ENCODE measurements around the gene MKRN2OS.

MKRN2OS gene

DNA sequence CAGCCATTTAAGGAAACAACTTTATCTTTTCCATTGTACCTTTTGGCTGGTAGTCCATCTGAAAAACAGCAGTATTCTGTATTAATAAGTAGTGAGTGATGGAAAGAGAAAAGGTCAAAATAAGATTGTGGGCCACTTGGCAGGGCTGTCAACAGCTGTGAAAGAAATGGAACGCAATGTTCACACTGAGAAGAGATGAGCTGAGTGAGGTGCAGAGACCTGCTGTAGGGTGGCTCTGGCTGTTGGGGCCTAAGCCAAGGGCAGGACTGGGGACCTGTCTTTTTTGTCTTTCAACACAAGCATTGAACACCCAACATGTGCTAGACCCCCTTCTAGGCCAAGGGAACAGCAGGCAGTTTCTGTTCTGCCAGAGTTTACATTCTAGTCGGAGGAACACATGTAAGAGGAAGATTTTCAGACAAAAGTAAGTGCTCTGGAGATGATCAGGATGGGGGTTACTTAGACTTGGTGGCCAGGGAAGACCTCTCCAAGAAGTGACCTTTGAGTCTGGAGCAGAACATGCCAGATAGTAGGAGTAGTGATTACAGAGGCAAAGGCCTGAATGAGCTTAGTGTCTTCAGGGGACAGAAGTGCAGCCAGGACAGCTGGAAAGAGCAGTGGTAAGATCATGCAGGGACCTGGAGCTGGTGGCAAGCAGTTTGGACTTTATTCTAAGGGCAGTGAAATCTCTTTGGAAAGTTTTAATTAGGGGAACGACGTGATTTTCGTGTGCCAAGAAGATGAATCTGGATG is 31.4 kb downstream of the MKRN2OS start:
- no peak for DNase-seq (ENCODE audit: low read depth)

DNA sequence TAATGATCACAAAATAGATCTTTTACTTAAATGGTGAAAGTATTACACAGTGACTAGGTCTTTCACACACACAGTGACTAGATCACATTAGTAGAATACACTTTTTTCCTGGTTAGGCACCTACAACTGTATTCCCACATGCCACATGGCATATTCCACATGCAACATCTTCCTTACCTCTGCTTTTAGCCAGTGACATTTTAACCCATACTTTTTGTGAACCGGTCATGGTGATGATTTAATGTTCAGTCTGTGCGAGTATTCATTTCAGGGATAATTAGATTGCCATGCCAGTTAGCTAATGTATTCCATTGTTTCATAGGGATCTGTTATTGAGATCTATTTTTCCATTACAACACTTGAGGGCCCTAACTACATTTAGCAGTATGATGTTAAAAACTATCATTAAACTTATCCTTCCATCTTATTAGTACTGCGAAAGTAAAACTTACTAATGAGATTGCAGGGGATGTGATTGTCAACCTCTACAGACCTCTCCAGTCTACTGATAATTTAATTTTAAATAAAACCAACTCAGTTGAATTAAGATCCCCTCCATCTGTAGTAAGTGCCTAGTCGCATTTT is 32.7 kb downstream of the MKRN2OS start:
- no peak for DNase-seq (ENCODE audit: low read depth)

DNA sequence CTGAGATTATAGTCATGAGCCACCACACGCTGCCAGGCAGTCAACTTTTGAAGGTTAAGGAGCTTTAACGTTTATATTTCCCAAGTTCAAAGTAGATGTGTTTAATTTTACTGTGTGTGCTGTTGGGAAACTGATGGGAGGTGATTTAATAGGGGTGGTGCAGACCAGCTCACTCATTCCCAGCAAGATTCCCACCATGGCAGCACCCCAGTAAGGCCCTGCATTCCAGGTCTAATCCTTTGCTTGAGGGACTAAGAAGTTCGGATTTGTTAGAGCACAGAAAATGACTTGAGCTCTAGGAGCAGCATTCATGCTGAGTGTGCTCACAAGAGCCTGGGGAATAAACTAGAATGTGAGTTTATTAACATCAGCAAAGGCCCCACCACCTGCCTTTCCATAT is 35.8 kb downstream of the MKRN2OS start:
- DNase-seq (ENCODE audit: low read depth): no peak

DNA sequence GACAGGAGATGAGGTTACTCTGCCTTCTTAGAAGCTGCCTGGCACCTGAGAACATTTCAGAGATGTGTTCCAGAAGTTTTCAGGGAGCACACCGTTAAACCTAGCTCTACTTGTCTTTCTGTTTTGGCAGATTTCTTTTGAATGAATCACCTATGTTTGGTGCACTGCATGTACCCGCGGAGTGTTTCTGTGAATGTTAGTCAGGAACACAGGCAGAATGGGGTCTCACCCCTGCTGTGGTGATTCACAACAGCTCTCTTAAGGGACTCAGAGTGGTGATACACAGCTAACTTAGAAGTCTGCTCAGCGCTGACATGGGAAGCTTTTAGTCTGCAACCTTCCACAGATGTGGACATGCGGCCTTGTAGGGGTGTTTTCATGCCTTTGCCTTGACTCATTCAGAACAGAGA is 37.0 kb downstream of the MKRN2OS start:
- peak; percentile 98 for DNase-seq (ENCODE audit: low read depth)

DNA sequence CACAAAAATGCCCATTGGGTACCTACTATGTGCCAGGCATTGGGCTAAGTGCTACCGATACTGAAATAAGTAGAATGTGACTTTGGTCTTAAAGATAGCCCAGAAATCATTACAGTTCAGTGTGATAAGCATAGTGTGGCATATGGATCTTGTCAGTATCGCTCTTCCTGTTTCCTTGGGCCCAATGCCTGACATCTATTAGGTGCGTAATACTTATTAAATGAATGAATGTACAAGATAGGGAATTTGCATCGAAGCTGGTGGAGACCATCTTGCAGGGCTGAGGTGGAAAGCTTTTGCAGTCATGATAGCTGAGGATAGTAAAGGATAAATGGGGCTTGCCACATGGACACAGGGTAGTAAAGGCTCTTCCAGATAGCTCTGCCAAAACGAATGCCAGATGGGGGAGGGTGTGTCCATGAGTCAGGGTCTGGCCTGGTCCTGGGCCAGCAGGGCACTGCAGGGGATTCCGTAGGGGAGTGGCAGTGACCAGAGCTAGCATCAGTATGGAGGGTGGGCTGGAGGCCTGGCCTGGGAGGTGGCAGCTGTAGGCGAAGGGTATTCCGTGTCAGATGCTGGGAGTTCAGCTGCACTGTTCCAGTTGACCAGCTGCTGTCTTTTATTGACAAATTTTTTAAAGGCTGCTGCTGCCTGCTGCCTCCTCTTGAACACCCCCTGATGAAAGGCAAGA is 37.6 kb downstream of the MKRN2OS start:
- peak; percentile 87 for DNase-seq (ENCODE audit: low read depth)

DNA sequence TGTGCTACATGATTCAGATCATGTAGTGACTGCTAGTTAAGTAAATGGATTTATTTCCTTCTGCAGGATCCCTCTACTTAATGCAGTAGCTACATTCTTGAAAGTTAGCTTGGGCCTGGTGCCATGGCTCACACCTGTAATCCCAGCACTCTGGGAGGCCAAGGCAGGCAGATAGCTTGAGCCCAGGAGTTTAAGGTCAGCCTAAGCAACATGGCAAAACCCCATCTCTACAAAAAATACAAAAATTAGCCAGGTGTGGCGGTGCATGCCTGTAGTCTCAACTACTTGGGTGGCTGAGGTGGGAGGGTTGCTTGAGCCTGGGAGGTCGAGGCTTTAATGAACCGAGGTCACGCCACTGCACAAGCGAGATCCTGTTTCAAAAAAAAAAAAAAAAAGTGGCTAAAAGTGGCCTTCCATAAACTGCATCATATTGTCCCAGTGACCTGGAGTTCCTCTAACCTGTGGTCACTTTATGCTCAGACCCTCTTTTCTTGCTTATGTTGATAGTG is 39.0 kb downstream of the MKRN2OS start:
- no peak for DNase-seq (ENCODE audit: low read depth)

DNA sequence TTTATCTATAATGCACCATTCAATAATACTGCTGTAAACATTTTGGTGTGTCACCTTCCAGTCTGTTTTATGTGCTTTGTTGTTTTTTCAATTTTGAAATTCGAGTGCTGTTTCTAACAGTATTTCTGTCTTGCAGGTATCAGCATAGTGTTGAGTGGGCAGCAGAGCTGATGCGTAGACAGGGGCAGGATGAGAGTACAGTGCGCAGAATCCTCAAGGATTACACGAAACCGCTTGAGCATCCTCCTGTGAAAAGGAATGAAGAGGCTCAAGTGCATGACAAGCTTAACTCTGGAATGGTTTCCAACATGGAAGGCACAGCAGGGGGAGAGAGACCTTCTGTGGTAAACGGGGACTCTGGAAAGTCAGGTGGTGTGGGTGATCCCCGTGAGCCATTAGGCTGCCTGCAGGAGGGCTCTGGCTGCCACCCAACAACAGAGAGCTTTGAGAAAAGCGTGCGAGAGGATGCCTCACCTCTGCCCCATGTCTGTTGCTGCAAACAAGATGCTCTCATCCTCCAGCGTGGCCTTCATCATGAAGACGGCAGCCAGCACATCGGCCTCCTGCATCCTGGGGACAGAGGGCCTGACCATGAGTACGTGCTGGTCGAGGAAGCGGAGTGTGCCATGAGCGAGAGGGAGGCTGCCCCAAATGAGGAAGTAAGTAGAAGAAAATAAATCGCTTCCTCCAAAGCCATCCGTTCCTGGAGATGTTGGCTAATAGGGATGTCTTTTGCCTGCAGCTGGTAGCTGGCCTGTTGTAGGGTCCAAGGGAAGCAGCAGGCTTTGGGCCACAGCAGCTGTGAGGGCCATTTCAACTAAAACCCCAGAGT is 42.0 kb downstream of the MKRN2OS start:
- no peak for DNase-seq (ENCODE audit: low read depth)

DNA sequence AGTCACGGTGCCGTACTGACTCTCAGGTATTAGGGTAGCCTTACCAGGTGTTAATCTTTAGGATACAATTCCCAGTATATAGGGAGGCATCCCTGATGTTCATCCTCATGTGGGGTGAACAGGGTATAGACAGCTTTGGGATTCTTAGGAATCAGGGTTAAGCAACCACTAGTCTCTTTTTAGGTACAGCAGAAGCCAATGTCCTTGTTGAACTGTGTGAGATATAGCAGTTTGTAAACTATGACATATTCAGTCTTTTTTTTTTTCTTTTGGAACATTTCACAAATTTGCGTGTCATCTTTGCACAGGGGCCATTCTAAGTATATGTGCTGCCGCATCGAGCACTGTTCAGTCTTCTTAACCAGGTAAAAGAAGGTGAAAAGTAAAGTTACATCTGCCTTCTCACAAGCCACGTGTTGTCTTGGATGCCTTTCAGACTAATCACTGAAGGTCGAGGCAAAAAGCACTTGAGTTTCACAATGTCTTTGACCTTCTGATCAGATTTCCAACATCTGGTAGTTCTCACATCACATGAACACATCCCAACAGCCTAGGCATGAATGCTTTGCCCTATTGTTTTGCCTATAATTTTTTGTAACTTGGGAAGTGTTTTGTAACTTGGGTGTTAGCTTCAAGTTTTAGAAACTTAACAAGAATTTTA is 43.8 kb downstream of the MKRN2OS start:
- DNase-seq (ENCODE audit: low read depth): peak; percentile 79

DNA sequence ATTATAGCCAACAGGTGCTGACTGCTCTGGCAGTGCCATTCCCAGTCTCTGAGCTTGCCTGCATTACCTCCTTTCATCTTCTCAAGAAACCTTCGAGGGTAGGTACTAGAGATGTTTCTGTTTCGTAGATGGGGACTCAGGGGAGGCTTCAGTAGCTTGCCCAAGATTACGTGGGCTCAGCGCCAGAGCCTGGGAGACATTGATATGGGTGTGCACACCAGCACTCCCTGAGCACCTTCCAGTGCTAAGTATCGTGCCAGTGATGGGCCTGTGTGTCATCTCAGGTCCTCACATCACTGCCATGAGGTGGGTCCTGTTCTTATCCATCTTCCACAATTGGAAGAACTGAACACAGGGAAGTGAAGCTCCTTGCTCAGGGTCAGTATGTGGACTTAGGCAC is 45.8 kb downstream of the MKRN2OS start:
- DNase-seq (ENCODE audit: low read depth): no peak

DNA sequence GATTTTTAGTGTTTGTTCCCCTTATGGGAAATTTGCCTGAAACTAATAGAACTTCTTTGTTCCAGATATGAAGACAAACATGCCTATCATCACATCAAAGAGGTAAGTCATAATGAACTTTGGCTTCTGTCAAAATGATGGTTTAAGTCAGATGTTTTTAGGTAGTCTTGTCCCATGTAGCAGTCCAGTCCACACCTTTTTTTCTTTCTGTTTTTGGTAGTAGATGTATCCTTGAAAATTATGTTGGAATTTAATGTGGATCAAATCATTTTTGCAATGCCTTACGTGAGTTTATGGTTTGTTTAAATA is 48.9 kb downstream of the MKRN2OS start:
- DNase-seq (ENCODE audit: low read depth): no peak

DNA sequence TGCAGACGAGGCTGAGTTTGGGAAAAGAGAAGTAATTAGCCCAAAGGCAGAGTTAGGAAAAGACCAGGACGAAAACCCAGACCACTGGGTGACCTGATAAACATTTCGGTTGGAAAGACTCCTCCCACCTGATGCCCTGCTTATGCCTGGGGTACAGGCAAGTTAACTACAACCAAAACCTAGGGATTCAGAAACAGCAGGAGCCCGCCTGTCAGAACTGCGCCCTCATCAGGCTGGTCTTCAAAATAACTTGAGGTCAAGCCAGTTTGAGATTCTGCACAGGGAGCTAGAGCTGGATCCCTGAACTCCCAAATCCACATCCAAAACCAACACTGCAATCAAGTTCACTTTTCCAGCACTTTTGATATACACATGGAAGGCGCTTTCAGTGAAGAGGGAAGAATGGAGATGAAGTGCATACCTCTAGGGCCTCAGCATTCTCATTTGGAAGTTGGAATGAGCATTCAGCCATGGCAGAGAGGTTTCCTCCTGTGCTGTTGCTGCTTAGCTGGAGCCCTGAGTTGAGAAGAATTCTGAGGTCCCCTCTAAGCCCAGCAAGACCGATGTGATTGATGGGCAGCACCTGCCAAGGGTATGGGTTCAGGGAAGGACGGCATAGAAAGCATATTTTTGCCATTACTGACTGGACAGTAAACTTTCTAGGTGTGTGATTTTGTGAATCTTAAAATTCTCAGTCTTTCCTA is 49.4 kb downstream of the MKRN2OS start:
- no peak for DNase-seq (ENCODE audit: low read depth)

DNA sequence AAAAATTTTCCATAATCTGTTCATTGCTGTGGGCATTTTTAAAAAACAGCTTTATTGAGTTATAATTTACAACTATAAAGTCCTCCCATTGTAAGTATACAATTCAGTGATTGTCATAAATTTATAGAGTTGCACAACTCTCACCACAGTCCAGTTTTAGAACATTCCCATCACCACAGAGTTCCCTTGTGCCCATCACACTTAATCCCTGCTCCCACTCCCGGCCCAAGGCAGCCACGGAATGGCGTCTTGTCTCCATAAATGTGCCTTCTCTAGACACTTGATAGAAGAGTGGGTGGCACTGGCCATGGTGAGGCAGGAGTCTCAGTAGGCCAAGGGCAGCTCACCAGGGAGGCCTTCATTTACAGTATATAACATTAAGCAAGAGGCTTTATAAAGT is 54.8 kb downstream of the MKRN2OS start:
- DNase-seq (ENCODE audit: low read depth): no peak

DNA sequence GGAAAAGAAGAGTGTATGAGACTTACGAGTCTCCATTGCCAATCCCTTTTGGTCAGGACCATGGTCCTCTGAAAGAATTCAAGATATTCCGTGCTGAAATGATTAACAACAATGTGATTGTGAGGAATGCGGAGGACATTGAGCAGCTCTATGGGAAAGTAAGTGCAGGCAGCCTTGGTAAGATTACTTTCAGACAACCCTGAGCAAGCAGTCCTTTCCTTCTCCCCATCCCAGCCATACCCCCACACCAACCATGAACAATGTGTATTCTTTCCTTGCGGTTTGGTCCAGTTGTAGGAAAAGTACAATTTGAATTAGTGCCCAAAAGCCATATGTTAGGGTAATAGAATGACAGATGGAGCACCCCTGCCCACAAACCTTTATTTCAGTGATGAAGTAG is 55.5 kb downstream of the MKRN2OS start:
- no peak for DNase-seq (ENCODE audit: low read depth)

All from fibroblast of the conjunctiva (primary cell).